GM23248 (cell line): Measurements from ENCODE around the gene ZNF681.

Source experiments
- EZH2 ChIP-seq: fragments of 200-600 bp; sonication (generic); IDR thresholded peaks from 2 replicates; pipeline ENCODE4 v1.6.1; 2018; ENCODE audit warnings: antibody characterized with exemption, mild to moderate bottlenecking; ENCODE audit not compliant: insufficient read depth, poor library complexity, severe bottlenecking
- EZH2phosphoT487 ChIP-seq: fragments of 200-600 bp; sonication (generic); IDR thresholded peaks from 2 replicates; pipeline ENCODE4 v1.6.1; 2018; ENCODE audit warnings: antibody characterized with exemption, moderate library complexity, mild to moderate bottlenecking, low read depth; ENCODE audit not compliant: insufficient read depth

DNA sequence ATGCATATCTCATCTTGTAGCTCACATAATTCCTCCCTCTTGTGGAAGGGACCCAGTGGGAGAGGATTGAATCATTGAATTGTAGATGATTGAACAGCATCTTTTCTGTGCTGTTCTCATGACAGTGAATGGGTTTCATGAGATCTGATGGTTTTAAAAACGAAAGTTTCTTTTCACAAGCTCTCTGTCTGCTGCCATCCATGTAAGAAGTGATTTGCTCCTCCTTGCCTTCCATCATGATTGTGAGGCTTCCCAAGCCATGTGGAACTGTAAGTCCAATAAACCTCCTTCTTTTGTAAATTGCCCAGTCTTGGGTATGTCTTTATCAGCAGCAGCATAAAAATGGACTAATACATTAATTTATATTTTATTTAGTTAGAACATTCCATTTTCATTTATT lies 52.0 kb downstream of the ZNF681 start:
- TF ChIP-seq EZH2phosphoT487 (no peak), EZH2 (no peak)
